Inflammatory macrophage (primary cell): ENCODE measurements around the gene NFRKB.
"Not testable (repeated sequence)": the region's sequence is repeated elsewhere in the genome, so short reads cannot be mapped to it uniquely, and the experiment has no call there.

ENCODE experiments used
- DNase-seq, 2 donors: peaks; one replicate each; pipeline ENCODE4 v3.0.0-alpha.2; 2020 to 2022

NFRKB gene

DNA sequence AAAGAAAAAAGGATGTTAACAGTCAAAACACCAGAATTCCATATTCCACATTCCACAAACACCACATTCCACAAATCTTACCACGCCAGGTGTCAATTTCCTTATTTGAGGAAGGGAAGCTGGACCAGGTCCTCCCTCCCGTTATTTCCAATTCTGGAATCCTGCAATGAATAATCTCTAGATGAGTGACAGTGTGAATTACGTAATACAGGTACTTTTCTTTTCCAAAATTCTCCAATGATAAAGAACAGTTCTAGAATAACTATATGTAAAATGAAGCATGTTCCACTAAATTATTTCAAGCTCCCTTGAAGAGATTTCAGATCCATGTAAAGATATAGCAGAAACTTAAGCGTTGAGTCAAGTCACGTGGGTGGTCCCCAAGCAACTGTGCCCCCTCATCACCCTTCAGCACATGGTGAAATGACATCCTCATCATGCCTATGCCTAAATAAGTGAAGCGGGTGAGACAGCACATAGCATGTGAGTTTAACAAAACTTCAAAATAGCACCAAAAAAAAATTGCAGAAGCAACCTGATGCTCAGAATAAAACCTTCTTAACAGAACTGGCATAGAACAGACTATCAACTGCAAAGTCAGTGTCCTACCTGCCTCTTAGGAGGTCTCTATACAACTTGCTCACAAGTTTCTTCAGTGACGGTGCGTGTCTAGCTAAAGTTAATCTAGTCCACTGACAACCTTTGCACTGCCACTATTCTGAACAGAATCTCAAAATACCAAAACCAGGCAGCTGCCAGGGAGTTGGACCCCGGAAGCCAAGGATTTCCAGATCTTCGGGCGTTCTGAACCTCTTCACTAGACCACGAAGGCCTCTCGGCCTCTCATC lies 876 bp downstream of the NFRKB start:
- peak; percentile 46 to 62 for DNase-seq

DNA sequence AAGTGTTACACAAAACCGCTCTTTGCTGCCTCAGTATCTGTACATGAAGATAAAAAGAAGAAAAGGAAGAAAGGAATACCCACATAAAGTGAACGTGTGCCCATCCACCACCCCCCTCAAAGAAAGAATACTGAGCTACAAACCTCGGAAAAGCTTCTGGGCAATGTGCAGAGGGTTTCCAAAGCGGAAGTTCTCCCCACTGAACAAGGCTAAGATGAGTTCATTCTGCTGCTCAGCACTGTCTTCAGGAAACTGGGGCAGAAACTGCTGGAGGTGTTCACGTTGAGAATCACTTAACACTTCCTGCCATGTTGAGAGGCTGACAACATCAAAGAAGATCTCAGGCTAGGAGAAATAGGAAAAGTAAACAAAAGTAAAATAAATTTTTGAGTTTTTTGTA lies 6.9 kb downstream of the NFRKB start:
- DNase-seq, result no peak

- no peak for DNase-seq
Measured at GRCh38 chr11:129885381-129885780, 10.0 kb downstream of the NFRKB start.

GRCh38 chr11:129884581-129884980 lies 10.8 kb downstream of the NFRKB start:
- DNase-seq, result no peak

- peak; percentile 18 to 24 for DNase-seq
Measured at GRCh38 chr11:129881570-129882170, 13.7 kb downstream of the NFRKB start.

GRCh38 chr11:129880311-129880710 lies 15.1 kb downstream of the NFRKB start:
- DNase-seq, result no peak

DNA sequence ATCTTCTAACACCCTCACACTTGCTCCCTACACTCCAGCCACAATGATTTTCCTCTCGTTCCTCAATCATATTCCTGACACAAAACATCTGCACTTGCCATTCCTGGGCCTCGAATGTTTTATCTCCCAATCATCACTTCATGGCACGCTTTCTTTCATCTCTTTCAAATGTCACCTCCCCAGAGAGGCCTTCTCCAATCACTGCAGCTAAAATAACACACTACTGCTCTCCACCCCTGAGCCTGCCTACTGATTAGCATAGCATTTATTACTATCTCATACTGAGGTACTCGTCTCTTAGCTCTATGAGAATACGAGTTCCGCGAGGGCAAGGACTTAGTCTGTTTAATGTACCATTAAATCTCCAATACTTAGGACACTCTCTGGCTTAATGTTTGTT lies 23.5 kb downstream of the NFRKB start:
- DNase-seq, result no peak

DNA sequence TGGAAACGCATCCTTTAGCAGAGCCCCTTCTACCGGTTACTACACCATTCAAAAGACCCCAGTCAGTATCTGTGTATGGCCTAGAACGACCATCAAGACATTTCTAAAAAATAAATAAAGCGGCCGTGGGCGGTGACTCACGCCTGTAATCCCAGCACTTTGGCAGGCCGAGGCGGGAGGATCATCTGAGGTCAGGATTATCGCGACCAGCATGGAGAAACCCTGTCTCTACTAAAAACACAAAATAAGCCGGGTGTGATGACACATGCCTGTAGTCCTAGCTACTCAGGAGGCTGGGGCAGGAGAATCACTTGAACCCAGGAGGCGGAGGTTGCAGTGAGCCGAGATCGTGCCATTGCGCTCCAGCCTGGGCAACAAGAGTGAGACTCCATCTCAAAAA lies 26.8 kb downstream of the NFRKB start:
- DNase-seq, result not testable (repeated sequence)

GRCh38 chr11:129866311-129866710 lies 29.1 kb downstream of the NFRKB start:
- no peak for DNase-seq

DNA sequence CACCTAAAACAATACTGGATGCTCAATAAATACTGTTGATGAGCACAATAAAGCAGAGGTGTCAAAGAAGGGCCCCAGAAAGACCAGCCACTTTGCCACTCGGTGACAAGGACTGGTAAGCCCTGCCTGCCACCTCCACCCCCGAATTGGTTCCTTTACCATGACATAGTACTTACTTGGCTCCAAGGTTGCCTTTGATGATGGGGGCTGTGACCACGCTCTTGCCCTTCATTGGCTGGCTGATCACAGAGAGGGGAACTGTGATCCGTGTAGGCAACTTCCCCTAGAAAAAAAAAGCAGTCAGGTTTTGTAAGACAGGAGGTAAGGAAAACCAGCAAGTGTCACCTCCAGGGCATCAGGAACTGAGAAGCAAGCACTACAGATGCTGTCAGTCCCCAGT lies 29.7 kb downstream of the NFRKB start:
- DNase-seq, result peak in 1 of 2 donors; percentile 4

GRCh38 chr11:129864811-129865210 lies 30.6 kb downstream of the NFRKB start:
- DNase-seq, result no peak

- no peak for DNase-seq
Measured at GRCh38 chr11:129861702-129862522, 33.5 kb downstream of the NFRKB start.

DNA sequence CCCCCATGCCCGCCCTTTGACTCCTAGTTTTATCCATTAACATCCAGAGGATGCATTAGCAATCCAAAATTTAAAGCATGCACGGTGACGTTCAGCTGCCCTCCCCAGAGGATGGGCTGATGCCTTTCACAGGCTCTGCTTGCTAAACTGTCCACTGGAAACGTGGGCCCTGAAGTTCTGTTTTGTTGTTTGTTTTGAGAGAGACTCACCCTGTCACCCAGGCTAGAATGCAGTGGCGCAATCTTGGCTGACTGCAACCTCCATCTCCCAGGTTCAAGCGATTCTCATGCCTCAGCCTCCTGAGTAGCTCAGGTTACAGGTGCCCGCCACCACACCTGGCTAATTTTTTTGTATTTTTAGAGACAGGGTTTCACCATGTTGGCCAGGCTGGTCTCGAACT lies 39.3 kb downstream of the NFRKB start:
- no peak for DNase-seq

- DNase-seq, result no peak
Measured at GRCh38 chr11:129855086-129855485, 40.3 kb downstream of the NFRKB start.

GRCh38 chr11:129854232-129854805 lies 41.1 kb downstream of the NFRKB start:
- no peak for DNase-seq

GRCh38 chr11:129853518-129854231 lies 41.7 kb downstream of the NFRKB start:
- DNase-seq, result no peak

- no peak for DNase-seq
Measured at GRCh38 chr11:129852125-129852740, 43.1 kb downstream of the NFRKB start.

DNA sequence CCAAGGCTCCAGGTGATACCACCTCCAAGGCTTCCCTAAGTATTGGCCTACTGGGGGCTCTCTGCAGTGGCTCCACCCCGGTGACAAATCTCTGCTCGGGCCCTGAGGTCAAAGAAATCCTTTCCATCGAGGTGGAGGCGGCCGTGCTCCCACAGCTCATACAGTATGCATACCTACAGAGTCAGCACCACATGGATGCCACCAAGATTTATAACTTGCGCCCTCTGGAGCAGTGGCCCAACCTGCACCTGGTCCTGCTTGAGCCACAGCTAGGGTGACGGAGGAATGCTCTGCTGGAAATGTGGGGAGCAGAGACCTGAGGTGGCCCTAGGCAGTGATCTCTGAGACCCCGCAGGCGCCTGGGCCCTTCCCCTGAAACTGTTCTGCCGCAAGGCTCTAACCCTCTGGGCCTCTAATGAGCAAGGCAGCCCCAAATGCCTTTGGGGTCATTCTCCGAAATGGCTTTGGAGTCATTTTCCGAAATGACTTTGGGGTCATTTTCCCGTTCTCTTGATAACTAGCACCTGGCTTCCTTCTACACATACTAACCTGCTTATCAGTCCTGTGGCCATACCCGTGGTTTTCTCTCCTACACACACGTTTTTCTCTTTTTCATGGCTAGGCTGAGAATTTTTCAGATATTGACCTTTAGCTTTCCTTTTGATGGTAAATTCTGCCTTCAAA lies 45.8 kb downstream of the NFRKB start:
- no peak for DNase-seq

DNA sequence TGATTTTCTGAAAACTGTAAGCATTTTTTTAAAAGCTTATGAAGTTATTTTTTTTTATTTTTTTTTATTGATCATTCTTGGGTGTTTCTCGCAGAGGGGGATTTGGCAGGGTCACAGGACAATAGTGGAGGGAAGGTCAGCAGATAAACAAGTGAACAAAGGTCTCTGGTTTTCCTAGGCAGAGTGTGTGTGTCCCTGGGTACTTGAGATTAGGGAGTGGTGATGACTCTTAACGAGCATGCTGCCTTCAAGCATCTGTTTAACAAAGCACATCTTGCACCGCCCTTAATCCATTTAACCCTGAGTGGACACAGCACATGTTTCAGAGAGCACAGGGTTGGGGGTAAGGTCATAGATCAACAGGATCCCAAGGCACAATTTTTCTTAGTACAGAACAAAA lies 48.0 kb downstream of the NFRKB start:
- not testable (repeated sequence) for DNase-seq

- no peak for DNase-seq
Measured at GRCh38 chr11:129846508-129847335, 48.7 kb downstream of the NFRKB start.
